IMR-90 (cell line): ENCODE results near the gene ATP11A. TPM values are rescaled to one million over a fixed set of nuclear protein-coding genes. Genes with fewer than 3 reads are reported as not detected.

Experiments
- ATAC-seq: fragments of 200-7000 bp; cut with Tn5 transposase; 2 replicates; pipeline ENCODE4 v1.9.1; 2020; ENCODE audit warnings: low read depth, mild to moderate bottlenecking, moderate library complexity
- BruUV-seq: library from RNA; stranded (reverse); fragments of 400-500 nt; replicated peaks from 2 replicates; lab custom pipeline; 2021; lab: Mats Ljungman, UMichigan
- CTCF ChIA-PET: fragments of 300-600 bp; formaldehyde crosslinking; extraction: SDS; loops from one replicate; lab custom pipeline; 2021; ENCODE audit warnings: antibody characterized with exemption; lab: Yijun Ruan, JAX
- POLR2A ChIA-PET: fragments of 300-600 bp; sonication (Branson Sonifier 250); formaldehyde crosslinking; loops from one replicate; lab custom pipeline; 2022; ENCODE audit warnings: antibody characterized with exemption; ENCODE audit not compliant: unreplicated experiment; lab: Charles Lee
- DNase-seq: peaks from one replicate; pipeline ENCODE4 v3.0.0; 2013
- H2AFZ ChIP-seq: replicated peaks from 2 replicates; pipeline ENCODE3; 2013; ENCODE audit warnings: low read length, mild to moderate bottlenecking; ENCODE audit not compliant: poor library complexity
- H2AK5ac ChIP-seq: 2 replicates; pipeline ENCODE4 v1.6.1; 2013; ENCODE audit warnings: low read depth, low read length, inconsistent platforms
- H2AK9ac ChIP-seq: replicated peaks from 2 replicates; pipeline ENCODE3; 2013; ENCODE audit warnings: mild to moderate bottlenecking, low read depth, low read length, moderate library complexity; ENCODE audit not compliant: poor library complexity
- H2BK120ac ChIP-seq: 2 replicates; pipeline ENCODE4 v1.6.1; 2013; ENCODE audit warnings: low read depth, low read length, inconsistent platforms
- H2BK15ac ChIP-seq: 3 replicates; pipeline ENCODE4 v1.6.1; 2013; ENCODE audit warnings: low read depth, low read length, inconsistent platforms
- H2BK20ac ChIP-seq: 2 replicates; pipeline ENCODE4 v1.6.1; 2013; ENCODE audit warnings: low read depth, mild to moderate bottlenecking, inconsistent platforms, low read length, moderate library complexity
- H2BK5ac ChIP-seq: 2 replicates; pipeline ENCODE4 v1.6.1; 2013; ENCODE audit warnings: mild to moderate bottlenecking, low read depth, low read length, inconsistent platforms; ENCODE audit not compliant: poor library complexity, severe bottlenecking
- H3K14ac ChIP-seq: replicated peaks from 2 replicates; pipeline ENCODE4 v1.6.1; 2013; ENCODE audit warnings: low read depth, low read length, inconsistent platforms
- H3K18ac ChIP-seq: 2 replicates; pipeline ENCODE4 v1.6.1; 2013; ENCODE audit warnings: low read depth, low read length, control low read depth
- H3K23ac ChIP-seq: 2 replicates; pipeline ENCODE4 v1.6.1; 2013; ENCODE audit warnings: low read depth, low read length, inconsistent platforms
- H3K27ac ChIP-seq: 2 replicates; pipeline ENCODE4 v1.5.1; 2013; ENCODE audit warnings: mild to moderate bottlenecking, control low read depth, low read length; ENCODE audit not compliant: insufficient read depth
- H3K27me3 ChIP-seq: 2 replicates; pipeline ENCODE4 v1.6.1; 2013; ENCODE audit warnings: low read length; ENCODE audit not compliant: control insufficient read depth, insufficient read depth
- H3K36me3 ChIP-seq: 2 replicates; pipeline ENCODE4 v1.6.1; 2013; ENCODE audit warnings: low read length, mixed read lengths; ENCODE audit not compliant: control insufficient read depth, insufficient read depth
- H3K4ac ChIP-seq: 2 replicates; pipeline ENCODE4 v1.6.1; 2013; ENCODE audit warnings: low read depth, low read length, inconsistent platforms
- H3K4me1 ChIP-seq: 2 replicates; pipeline ENCODE4 v1.6.1; 2013; ENCODE audit warnings: low read length, mixed read lengths; ENCODE audit not compliant: control insufficient read depth, insufficient read depth
- H3K4me2 ChIP-seq: 2 replicates; pipeline ENCODE4 v1.6.1; 2013; ENCODE audit warnings: low read depth, mild to moderate bottlenecking, control low read depth, low read length, moderate library complexity
- H3K4me3 ChIP-seq: 2 replicates; pipeline ENCODE4 v1.5.1; 2013; ENCODE audit warnings: low read depth, mild to moderate bottlenecking, control low read depth, low read length, moderate library complexity; ENCODE audit not compliant: insufficient read depth
- H3K56ac ChIP-seq: 2 replicates; pipeline ENCODE4 v1.6.1; 2013; ENCODE audit warnings: low read length, inconsistent platforms; ENCODE audit not compliant: insufficient read depth; ENCODE audit errors: extremely low read depth
- H3K79me1 ChIP-seq, 2 experiments: 2 replicates each; pipeline ENCODE4 v1.6.1; 2013; ENCODE audit warnings: low read length in 2 of 2, inconsistent platforms in 1 of 2, low read depth in 1 of 2
- H3K9ac ChIP-seq: 2 replicates; pipeline ENCODE4 v1.6.1; 2013; ENCODE audit warnings: low read depth, low read length, control low read depth
- H3K9me1 ChIP-seq: 2 replicates; pipeline ENCODE4 v1.6.1; 2013; ENCODE audit warnings: low read length, inconsistent platforms; ENCODE audit not compliant: insufficient read depth
- H3K9me3 ChIP-seq: 2 replicates; pipeline ENCODE4 v1.6.1; 2013; ENCODE audit warnings: low read length; ENCODE audit not compliant: control insufficient read depth, insufficient read depth
- H4K20me1 ChIP-seq: 2 replicates; pipeline ENCODE4 v1.6.1; 2013; ENCODE audit warnings: low read length, inconsistent platforms; ENCODE audit not compliant: insufficient read depth
- H4K5ac ChIP-seq: 2 replicates; pipeline ENCODE4 v1.6.1; 2013; ENCODE audit warnings: mild to moderate bottlenecking, low read depth, low read length, control low read depth
- H4K8ac ChIP-seq, 2 experiments: 2 replicates each; pipeline ENCODE4 v1.6.1; 2013; ENCODE audit warnings: low read depth in 2 of 2, low read length in 2 of 2, control low read depth in 1 of 2, inconsistent platforms in 1 of 2
- H4K91ac ChIP-seq: 2 replicates; pipeline ENCODE4 v1.6.1; 2013; ENCODE audit warnings: low read depth, low read length, inconsistent platforms; ENCODE audit not compliant: insufficient read depth
- BHLHE40 ChIP-seq: fragments of 150-350 bp; IDR thresholded peaks from 2 replicates; pipeline ENCODE4 v1.6.1; 2016; ENCODE audit warnings: mild to moderate bottlenecking, low read depth, low read length
- CEBPB ChIP-seq: IDR thresholded peaks from 2 replicates; pipeline ENCODE4 v1.6.1; 2012; ENCODE audit warnings: low read depth, low read length, improper control_type of control experiment
- CHD1 ChIP-seq: IDR thresholded peaks from 2 replicates; pipeline ENCODE4 v1.6.1; 2012; ENCODE audit warnings: low read depth, low read length, improper control_type of control experiment
- CTCF ChIP-seq: conservative IDR thresholded peaks from 2 replicates; pipeline ENCODE4 v1.5.1; 2012; ENCODE audit warnings: mild to moderate bottlenecking, low read depth, low read length, improper control_type of control experiment
- ELK1 ChIP-seq: fragments of 150-350 bp; IDR thresholded peaks from 2 replicates; pipeline ENCODE4 v1.6.1; 2016; ENCODE audit warnings: low read depth, mild to moderate bottlenecking, low read length, moderate library complexity, borderline replicate concordance
- FOS ChIP-seq: fragments of 150-350 bp; IDR thresholded peaks from 2 replicates; pipeline ENCODE4 v1.6.1; 2016; ENCODE audit warnings: low read depth, low read length
- MAFK ChIP-seq: IDR thresholded peaks from 2 replicates; pipeline ENCODE4 v1.6.1; 2012; ENCODE audit warnings: low read depth, low read length, improper control_type of control experiment
- MAZ ChIP-seq: IDR thresholded peaks from 2 replicates; pipeline ENCODE4 v1.6.1; 2012; ENCODE audit warnings: low read depth, mild to moderate bottlenecking, low read length, improper control_type of control experiment, moderate library complexity, borderline replicate concordance
- MXI1 ChIP-seq: IDR thresholded peaks from 2 replicates; pipeline ENCODE4 v1.6.1; 2012; ENCODE audit warnings: low read depth, mild to moderate bottlenecking, low read length, moderate library complexity, borderline replicate concordance
- NFE2L2 ChIP-seq: fragments of 150-350 bp; IDR thresholded peaks from 2 replicates; pipeline ENCODE4 v1.6.1; 2016; ENCODE audit warnings: low read depth, mild to moderate bottlenecking, low read length
- POLR2A ChIP-seq: IDR thresholded peaks from 2 replicates; pipeline ENCODE4 v1.6.1; 2012; ENCODE audit warnings: mild to moderate bottlenecking, low read depth, low read length
- RAD21 ChIP-seq: IDR thresholded peaks from 2 replicates; pipeline ENCODE4 v1.6.1; 2012; ENCODE audit warnings: low read length, improper control_type of control experiment
- RCOR1 ChIP-seq: IDR thresholded peaks from 2 replicates; pipeline ENCODE4 v1.6.1; 2012; ENCODE audit warnings: mild to moderate bottlenecking, low read length, improper control_type of control experiment; ENCODE audit not compliant: insufficient replicate concordance
- RFX5 ChIP-seq: IDR thresholded peaks from 2 replicates; pipeline ENCODE4 v1.8.0; 2012; ENCODE audit warnings: low read depth, mild to moderate bottlenecking, low read length, moderate library complexity
- SMC3 ChIP-seq: fragments of 150-350 bp; IDR thresholded peaks from 2 replicates; pipeline ENCODE4 v1.6.1; 2016; ENCODE audit warnings: low read depth, mild to moderate bottlenecking, antibody characterized with exemption, low read length, moderate library complexity
- USF2 ChIP-seq: fragments of 150-350 bp; IDR thresholded peaks from 2 replicates; pipeline ENCODE4 v1.6.1; 2017; ENCODE audit warnings: mild to moderate bottlenecking, antibody characterized with exemption, low read length, low read depth
- WGBS, 2 experiments: methylation state at CpG; one replicate each; pipeline versions ENCODE4 v1.1.5 to v1.1.7; 2013; ENCODE audit warnings: missing lambda C conversion rate in 2 of 2; ENCODE audit not compliant: insufficient read length in 1 of 2; ENCODE audit errors: extremely low coverage in 2 of 2; 5-methylcytosine and 5-hydroxymethylcytosine counted together
- dilution Hi-C: fragments of 300-500 bp; cut with HindIII; formaldehyde crosslinking; loops from one replicate; pipeline ENCODE4 v1.14.3; 2018; ENCODE audit warnings: low sequenced_read_pairs; ENCODE audit not compliant: unreplicated experiment
- in situ Hi-C: fragments of 300-500 bp; cut with MboI; formaldehyde crosslinking; loops from 3 replicates; pipeline ENCODE4 v1.14.3; 2019; ENCODE audit warnings: low sequenced_read_pairs, inconsistent platforms, mixed read lengths
- intact Hi-C: fragments of 100-400 bp; cut with micrococcal nuclease; formaldehyde crosslinking; loops from 2 replicates; pipeline ENCODE4 v1.10.0; 2022
- polyA plus RNA-seq, 3 experiments: library from polyadenylated mRNA; depleted of rRNA; stranded (reverse); fragments of >200 nt; gene quantifications; 2 replicates each; pipeline ENCODE4 v1.2.3, GENCODE V29; 2012; ENCODE audit warnings: low replicate concordance in 1 of 3
- total RNA-seq: library from RNA; depleted of rRNA; stranded (reverse); fragments of >200 nt; gene quantifications from 2 replicates; pipeline ENCODE4 v1.2.3, GENCODE V29; 2012

Gene ATP11A
- total and polyA plus RNA-seq, 2 of the 4 experiments (the other 2 are of a cell fraction) = 8.4 to 12.0 TPM

GRCh38 chr13:112885242-112885781, 195.5 kb downstream of the ATP11A start:
- no peak overlapping the region; the same call in 1 of the 2 replicates for H3K4me2 ChIP-seq
- H2AK9ac ChIP-seq = peak overlapping the region; percentile 75
- no peak overlapping the region for H4K91ac ChIP-seq
- no peak overlapping the region for H3K27ac ChIP-seq
- H3K56ac ChIP-seq = no peak overlapping the region
- no TSS peak for BruUV-seq
- in situ Hi-C loops (no loop called here), dilution Hi-C loops (no loop called here), intact Hi-C loops (no loop called here)
- H3K14ac ChIP-seq = no peak overlapping the region
- H3K23ac ChIP-seq = no peak overlapping the region
- H3K4me3 ChIP-seq = no peak overlapping the region
- H3K9me3 ChIP-seq = no peaks in the 10 kb centered on the region
- H3K18ac ChIP-seq = no peak overlapping the region
- no peak overlapping the region for H2AK5ac ChIP-seq
- DNase-seq (no peak), ATAC-seq (no peak)
- no peak overlapping the region for H4K8ac ChIP-seq
- POLR2A ChIA-PET = no interaction called here
- H3K4me1 ChIP-seq = peaks cover 3% of the 10 kb centered on the region; the same call in 1 of the 2 replicates
- 84% methylated on average over 11 of the region's 19 CpGs; no CpG with 5 or more reads in 1 of the 2 experiments for WGBS, 2 experiments
- H2BK15ac ChIP-seq = no peak overlapping the region
- TF ChIP-seq MAFK (no peak), SMC3 (no peak), CEBPB (no peak), CHD1 (no peak), MAZ (no peak), BHLHE40 (no peak), USF2 (no peak), MXI1 (no peak), ELK1 (no peak), NFE2L2 (no peak), CTCF (no peak), RAD21 (no peak), RFX5 (no peak), POLR2A (no peak), RCOR1 (no peak), FOS (no peak)
- H3K9me1 ChIP-seq = peaks cover 9% of the 10 kb centered on the region
- H3K36me3 ChIP-seq = peaks cover 18% of the 10 kb centered on the region
- H4K5ac ChIP-seq = no peak overlapping the region
- peak overlapping the region; percentile 95 for H2AFZ ChIP-seq
- no peak overlapping the region for H2BK120ac ChIP-seq
- no peak overlapping the region for H2BK20ac ChIP-seq
- H3K27me3 ChIP-seq = peaks cover 10% of the 10 kb centered on the region; the same call in 1 of the 2 replicates
- H3K4ac ChIP-seq = no peak overlapping the region
- no peak overlapping the region for H3K9ac ChIP-seq
- H2BK5ac ChIP-seq = no peak overlapping the region
- H3K79me1 ChIP-seq = no peaks in the 10 kb centered on the region
- CTCF ChIA-PET = no interaction called here
- H4K20me1 ChIP-seq = no peaks in the 10 kb centered on the region; the same call in 1 of the 2 replicates
